GM21367 (cell line): ENCODE data around the gene GRM1.

Experiments used
- ATAC-seq: cut with Tn5 transposase; IDR thresholded peaks from one replicate; pipeline ENCODE4 v1.9.1; 2021; ENCODE audit not compliant: unreplicated experiment

The GRM1 gene

DNA sequence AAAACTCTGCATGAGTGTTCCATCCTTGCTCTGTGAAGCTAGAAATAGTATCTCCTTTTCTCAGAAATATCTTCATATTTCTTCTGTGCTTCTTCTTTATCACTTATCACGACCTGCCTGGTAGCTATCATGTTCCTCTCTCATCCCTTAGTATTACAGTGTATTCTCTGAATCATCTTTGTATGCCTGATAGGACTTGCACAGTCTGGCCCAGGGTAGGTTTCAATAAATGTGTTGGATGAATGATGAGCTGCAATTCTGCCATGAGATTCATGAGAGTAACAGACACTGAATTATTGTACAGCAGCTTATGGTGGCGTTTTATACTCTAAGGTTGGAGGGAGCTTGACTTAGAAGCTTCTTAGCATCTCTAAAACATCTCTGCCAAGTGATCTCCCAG lies 66.6 kb downstream of the GRM1 start:
- no peak for ATAC-seq

- ATAC-seq, result no peak
Measured at GRCh38 chr6:146097586-146097985, 68.7 kb downstream of the GRM1 start.

- no peak for ATAC-seq
Measured at GRCh38 chr6:146100776-146101175, 71.9 kb downstream of the GRM1 start.

- no peak for ATAC-seq
Measured at GRCh38 chr6:146103416-146104072, 74.7 kb downstream of the GRM1 start.

DNA sequence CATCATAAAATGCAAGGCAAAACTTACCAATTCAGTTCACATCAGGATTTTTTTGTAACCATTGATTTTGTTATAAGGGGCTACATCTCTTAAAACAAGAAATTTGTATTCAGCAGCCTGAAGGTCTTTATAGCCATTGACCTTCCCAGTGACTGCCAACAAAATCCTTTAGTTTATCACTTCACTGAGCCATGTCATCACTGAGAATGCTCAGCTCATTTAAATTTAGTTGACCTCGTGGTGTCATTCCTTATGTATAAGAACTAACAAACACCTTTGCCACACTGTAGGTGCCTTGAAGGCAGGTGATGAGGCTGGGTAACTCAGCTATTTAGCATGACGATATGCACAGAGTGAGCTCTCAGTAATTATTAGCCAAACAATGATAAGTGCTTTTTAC lies 77.7 kb downstream of the GRM1 start:
- no peak for ATAC-seq

DNA sequence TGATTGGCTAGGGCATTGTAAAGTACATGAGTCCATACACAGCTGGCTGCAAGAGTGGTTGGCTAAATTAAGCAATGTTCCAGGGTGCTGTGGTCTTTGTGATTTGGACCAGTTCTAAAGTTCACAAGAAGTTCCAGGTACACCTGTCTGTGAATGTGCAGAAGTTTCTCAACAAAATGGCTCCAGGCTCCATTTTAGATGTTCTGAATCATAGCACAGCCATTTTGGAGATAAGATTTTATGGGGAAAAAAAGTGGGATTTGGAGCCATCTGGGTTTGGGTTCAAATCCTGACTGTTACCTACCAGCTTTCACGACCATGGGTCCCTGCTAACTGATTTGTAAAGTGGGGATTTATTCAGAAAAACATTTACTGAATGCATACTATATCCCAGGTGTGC lies 82.1 kb downstream of the GRM1 start:
- ATAC-seq, result no peak

DNA sequence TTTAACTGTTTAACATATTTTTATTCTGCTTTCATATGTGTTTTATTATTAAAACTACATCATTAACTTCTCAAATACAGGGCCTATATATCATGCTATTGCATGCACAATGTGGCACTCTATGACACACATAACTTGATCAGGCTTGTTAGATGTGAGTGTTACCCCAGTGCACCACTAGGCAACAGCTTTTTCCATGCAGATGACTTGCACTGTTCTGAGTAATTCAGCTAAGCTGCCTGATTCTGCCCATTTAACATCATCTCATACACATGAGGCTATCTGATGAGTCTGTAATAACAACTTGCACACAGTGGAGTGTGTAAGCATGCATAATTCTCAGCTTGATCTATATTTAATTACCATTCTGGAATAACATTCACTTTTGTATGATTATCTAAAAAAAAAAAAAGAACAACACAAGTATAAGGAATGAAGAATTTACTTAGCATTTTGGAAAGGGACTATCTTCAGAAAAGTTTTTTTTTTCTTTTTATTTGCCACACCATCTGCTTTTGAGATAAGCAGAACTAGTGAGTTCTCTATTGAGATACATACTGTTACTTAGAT lies 83.1 kb downstream of the GRM1 start:
- no peak for ATAC-seq

DNA sequence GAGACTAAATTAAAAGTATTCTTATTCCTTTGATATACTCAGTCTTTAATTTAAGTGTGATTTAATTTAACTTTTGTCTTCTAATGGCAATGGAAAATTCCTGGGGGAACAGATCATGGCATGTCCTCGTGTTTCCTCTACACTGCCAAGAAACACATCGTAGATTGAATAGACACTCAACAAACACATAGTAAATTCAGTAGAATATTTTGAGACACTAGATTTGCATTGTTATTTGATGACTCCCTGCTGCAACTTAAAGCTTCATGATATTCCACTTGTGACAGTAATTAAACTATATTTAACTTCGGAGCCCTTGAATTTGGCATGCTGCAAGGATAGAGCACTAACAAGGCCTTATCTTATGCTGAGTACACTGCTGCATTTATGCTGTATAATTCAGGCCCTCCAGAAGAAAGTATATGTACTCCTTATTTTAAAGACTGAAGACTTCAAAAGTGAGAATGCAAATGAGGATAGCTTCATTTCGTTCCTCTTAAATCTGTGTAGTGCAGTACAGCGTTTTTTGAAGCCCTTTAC lies 84.3 kb downstream of the GRM1 start:
- no peak for ATAC-seq

DNA sequence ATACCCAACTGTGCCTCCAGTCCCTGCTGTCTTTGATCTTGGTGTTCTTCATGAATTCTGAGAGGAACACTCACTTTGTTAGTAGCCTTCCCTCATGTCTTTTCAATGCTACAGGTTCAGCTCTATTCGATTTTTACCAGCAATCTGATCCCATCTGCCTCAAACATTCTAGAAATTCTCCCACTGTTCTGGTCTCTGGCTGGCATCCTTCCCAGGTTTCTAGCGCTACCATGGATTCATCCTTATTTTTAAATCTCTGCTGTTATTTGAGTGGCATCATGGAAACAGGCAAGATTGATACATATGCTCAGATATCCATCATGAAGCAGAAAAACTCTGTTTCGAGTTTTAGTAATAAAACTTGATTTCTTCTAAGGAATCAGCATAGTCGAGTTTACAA lies 94.8 kb downstream of the GRM1 start:
- no peak for ATAC-seq

DNA sequence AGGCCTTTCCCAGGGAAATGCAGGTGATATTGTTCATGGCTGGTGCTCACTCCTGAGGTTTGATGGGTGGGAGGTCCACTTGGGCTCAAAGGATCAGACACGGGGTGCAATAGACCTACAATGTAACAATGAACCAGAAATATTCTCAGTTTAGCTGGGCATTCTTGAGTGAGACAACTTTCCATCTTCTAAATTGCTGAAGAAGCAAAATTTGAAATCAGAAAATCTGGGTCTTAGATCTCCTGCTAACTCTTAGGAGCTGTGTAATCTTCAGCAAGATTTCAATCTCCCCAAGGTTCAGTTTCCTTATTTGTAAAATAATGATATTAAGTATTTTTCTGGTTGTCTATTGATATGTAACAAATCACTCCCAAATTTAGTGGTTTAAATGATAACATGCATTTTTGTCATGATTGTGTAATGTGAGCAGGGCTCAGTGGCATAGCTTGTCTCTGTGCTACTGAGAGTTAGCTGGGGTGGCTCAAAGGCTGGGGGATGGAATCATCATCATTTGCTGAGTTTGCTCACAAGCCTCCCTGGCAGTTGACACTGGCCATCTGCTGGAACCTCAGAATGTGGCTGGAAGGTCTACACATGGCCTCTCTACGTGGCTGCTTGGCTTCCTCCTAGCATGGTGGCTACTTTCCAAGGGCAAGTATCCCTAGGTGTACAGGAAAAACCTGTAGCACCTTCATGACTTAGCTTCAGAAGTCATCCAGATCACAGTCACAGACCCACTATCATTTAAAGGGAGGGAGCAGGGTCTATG lies 98.8 kb downstream of the GRM1 start:
- ATAC-seq, result no peak

DNA sequence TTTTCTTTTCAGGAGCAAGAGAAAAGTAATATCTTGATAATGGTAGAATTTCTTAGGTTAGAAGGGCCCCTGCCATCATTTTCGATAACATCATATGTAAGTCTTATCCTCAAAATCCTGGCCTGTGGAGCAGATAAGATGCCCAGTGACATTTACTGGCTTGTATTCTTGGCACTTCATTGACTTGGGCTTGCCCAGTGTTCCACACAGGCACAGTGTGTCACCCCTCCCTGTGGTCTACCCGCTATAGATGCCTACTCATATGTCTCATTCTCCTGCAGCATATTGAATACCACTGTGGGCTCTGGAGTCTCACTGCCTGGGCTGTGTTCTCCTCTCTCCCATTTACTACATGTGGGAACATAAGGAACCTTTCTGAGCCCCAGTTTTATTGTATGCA lies 105.0 kb downstream of the GRM1 start:
- no peak for ATAC-seq

DNA sequence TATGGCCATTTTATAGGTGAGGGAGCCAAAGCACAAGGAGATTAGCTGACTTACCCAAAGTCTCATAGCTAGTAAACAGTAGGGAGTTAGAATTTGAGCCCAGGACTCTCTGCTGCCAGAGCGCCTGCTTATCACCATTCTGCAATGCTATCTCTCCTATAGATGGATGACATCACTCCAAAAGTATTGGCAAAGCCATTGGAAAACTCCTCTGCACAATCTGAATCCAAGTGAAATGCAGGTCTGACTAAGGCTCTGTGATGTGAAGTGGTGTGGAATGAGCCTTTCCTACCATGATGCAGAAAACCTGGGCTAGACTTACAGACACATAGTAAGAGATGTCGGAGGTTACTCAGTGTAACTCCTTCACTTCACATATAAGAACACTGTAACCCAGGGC lies 106.3 kb downstream of the GRM1 start:
- no peak for ATAC-seq

GRCh38 chr6:146146836-146147235 lies 118.0 kb downstream of the GRM1 start:
- no peak for ATAC-seq

DNA sequence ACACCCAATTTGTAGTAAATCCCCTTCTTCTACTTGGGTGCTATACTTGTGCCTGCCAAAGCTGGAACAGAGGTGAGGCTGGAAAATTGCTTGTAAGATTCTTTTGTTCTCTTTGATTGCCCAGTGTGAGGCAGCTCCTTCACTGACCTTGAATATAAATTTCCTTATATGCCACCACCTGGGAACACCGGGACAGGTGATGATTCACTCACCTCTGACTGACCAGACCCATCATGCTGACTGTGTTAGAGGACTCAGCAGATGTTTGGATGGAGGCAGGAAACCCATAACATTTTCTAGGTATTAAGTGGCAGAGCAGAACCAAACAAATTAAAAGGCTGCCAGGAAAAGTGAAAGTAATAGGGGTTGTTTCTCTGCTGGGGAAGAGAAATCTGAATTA lies 120.9 kb downstream of the GRM1 start:
- ATAC-seq, result no peak

DNA sequence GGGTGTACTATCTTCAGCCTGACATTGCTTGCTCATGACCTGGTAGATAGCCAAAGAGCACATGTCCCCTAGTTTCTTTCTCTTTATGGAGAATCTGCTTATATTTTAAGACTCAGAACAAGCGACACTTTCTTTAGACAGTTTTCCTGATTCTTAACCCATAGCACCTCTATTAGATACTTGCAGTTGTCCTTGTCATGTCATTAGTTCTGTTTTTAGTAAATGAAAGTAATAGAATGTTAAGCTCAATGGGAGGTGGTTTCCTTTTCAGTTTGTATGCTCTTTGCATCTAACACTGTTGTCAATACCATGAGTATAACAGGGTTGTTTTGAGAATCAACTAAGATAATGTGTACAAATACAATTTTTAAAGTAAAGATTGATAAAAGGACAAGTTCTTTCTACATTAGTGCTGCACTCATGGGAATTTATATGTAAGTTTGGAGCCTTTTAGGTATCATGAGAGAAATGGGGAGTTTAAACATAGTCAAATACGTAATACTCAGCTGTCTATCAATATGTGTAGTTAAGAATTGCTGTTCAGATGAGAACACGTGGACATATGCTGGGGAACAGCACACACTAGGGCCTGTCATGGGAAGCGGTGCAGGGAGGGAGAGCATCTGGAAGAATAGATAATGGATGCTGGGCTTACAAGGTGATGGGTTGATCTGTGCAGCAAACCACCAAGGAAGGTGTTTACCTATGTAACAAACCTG lies 124.3 kb downstream of the GRM1 start:
- peak; percentile 99 for ATAC-seq

DNA sequence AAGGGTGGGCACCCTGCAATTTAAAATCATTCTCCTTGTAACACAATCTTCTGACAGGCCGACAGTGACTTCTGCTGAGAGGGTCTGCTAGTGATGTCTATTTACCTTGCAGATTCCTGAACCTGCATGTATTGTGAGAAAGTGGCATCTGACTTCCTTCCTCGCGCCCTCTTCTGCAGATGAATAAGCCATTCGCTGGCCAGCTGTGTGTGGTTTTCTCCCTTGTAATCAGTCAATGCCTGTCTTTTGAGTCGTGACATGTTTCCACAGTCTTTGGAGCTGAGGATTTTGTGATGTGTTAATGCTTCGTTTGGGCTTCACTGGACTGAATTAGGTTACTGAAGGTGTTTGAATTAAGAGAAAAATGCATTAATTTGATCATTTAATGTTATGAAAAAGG lies 125.3 kb downstream of the GRM1 start:
- ATAC-seq, result no peak

DNA sequence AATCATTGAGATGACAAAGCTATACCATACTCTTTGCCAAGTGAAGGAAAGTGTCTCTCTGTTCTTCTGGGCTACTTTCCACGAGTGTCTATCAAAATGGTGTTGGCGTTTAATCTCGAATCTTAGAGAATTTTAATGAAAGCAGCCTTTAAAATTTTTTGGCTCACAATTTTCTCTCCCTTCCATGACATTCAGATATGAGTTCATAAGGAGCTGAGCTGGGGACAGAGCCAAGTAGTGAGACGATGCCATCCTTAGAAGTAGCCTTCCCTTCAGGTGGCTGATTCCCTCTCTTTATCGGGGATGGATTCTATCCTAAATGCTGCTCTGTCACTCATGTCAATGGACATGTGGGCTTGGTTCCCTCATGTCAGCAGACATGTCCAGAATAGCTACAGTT lies 132.8 kb downstream of the GRM1 start:
- ATAC-seq, result no peak

GRCh38 chr6:146169872-146170271 lies 141.0 kb downstream of the GRM1 start:
- no peak for ATAC-seq

GRCh38 chr6:146177785-146178184 lies 148.9 kb downstream of the GRM1 start:
- no peak for ATAC-seq

DNA sequence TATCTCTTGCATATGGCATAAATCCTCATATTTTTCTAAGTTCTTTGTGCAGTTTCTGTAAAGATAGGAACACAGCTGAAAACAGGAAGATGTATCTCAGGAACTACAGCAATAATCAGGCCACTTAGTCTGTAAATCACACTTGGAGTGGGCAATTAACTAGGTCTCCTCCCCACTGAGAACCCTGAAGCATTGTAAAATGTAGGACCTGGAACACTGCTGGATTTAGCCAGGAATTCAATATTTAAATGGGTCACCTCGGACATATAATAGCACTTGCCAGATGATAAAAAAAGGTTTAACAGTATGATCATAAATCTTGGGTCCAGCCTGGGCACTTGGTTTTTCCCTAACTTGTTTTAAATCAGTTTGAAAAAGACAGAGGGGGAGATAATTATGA lies 155.0 kb downstream of the GRM1 start:
- no peak for ATAC-seq

- no peak for ATAC-seq
Measured at GRCh38 chr6:146184701-146185100, 155.8 kb downstream of the GRM1 start.

GRCh38 chr6:146189131-146189530 lies 160.3 kb downstream of the GRM1 start:
- no peak for ATAC-seq
